Frontal cortex (tissue), 4 donors: Measurements from ENCODE around the gene EML6. TPM values are rescaled to one million over a fixed set of nuclear protein-coding genes. Genes with fewer than 3 reads are reported as not detected.

Experiments
- DNase-seq, 2 donors: peaks; one replicate each; pipeline ENCODE4 v3.0.0; 2012; ENCODE audit warnings: low spot score in 2 of 2
- FAIRE-seq: peaks from 2 replicates; lab custom pipeline; 2012; peaks lifted over from hg19 to GRCh38; lab: Jason Lieb, UNC
- total RNA-seq: library from RNA; depleted of rRNA; stranded (reverse); fragments of >200 nt; gene quantifications from one replicate; pipeline ENCODE4 v1.2.3, GENCODE V29; 2014
- donor health status: control.
- donor health status: control.
- donor health status: control.

The EML6 gene
- total RNA-seq, 1 donor from 2014 or later: 5.3 TPM

- FAIRE-seq: no peak
Observed at GRCh38 chr2:54927751-54928615, 204.5 kb downstream of the EML6 start.

GRCh38 chr2:54928719-54929118 lies 205.3 kb downstream of the EML6 start:
- no peak for DNase-seq
- FAIRE-seq: no peak

More at GRCh38 chr2:54927751-54928615, 204.5 kb downstream of the EML6 start:
- no peak for DNase-seq

GRCh38 chr2:54931473-54931872 lies 208.0 kb downstream of the EML6 start:
- DNase-seq: no peak
- FAIRE-seq: no peak

GRCh38 chr2:54935389-54935788 lies 211.9 kb downstream of the EML6 start:
- DNase-seq: no peak
- no peak for FAIRE-seq

GRCh38 chr2:54936766-54937165 lies 213.3 kb downstream of the EML6 start:
- DNase-seq (no peak), FAIRE-seq (no peak)

- FAIRE-seq: no peak
- DNase-seq: no peak
Observed at GRCh38 chr2:54939446-54940118, 216.1 kb downstream of the EML6 start.

GRCh38 chr2:54940723-54941122 lies 217.3 kb downstream of the EML6 start:
- FAIRE-seq: no peak
- DNase-seq: no peak

GRCh38 chr2:54941248-54941984 lies 218.0 kb downstream of the EML6 start:
- no peak for FAIRE-seq
- DNase-seq: no peak

- FAIRE-seq: no peak
- DNase-seq: no peak
Observed at GRCh38 chr2:54942373-54942772, 218.9 kb downstream of the EML6 start.

- DNase-seq (no peak), FAIRE-seq (no peak)
Observed at GRCh38 chr2:54944724-54945326, 221.4 kb downstream of the EML6 start.

- FAIRE-seq (no peak), DNase-seq (no peak)
Observed at GRCh38 chr2:54945391-54946219, 222.1 kb downstream of the EML6 start.

- FAIRE-seq: no peak
- no peak for DNase-seq
Observed at GRCh38 chr2:54946220-54946805, 222.9 kb downstream of the EML6 start.

GRCh38 chr2:54947136-54947535 lies 223.7 kb downstream of the EML6 start:
- DNase-seq: no peak
- FAIRE-seq: no peak

GRCh38 chr2:54947646-54948045 lies 224.2 kb downstream of the EML6 start:
- DNase-seq (no peak), FAIRE-seq (no peak)

- DNase-seq (no peak), FAIRE-seq (no peak)
Observed at GRCh38 chr2:54948120-54948519, 224.7 kb downstream of the EML6 start.

- FAIRE-seq (no peak), DNase-seq (no peak)
Observed at GRCh38 chr2:54949431-54949830, 226.0 kb downstream of the EML6 start.

GRCh38 chr2:54950811-54951210 lies 227.3 kb downstream of the EML6 start:
- FAIRE-seq (no peak), DNase-seq (no peak)

- DNase-seq (no peak), FAIRE-seq (no peak)
Observed at GRCh38 chr2:54952425-54952824, 229.0 kb downstream of the EML6 start.

GRCh38 chr2:54952978-54953456 lies 229.6 kb downstream of the EML6 start:
- no peak for DNase-seq
- FAIRE-seq: no peak
